Prostate gland (tissue), 2 donors: ENCODE results near the gene FUBP1.
A peak's percentile ranks its signal among the peaks of the same experiment; 100 is the strongest.

ENCODE experiments used
- CTCF ChIP-seq, 4 experiments: fragments of 200-600 bp in 2 of 4; fragments of 450-650 bp in 2 of 4; sonication (generic) in 2 of 4; IDR thresholded peaks; 1 replicate in 3 of 4; 2 replicates in 1 of 4; pipeline ENCODE4 v1.5.1; 2016 to 2019; ENCODE audit warnings: antibody characterized with exemption in 4 of 4, mild to moderate bottlenecking in 2 of 4, moderate library complexity in 2 of 4
- POLR2A ChIP-seq: fragments of 450-650 bp; IDR thresholded peaks from one replicate; pipeline ENCODE4 v1.6.1; 2016; ENCODE audit warnings: antibody characterized with exemption, mild to moderate bottlenecking
- POLR2AphosphoS5 ChIP-seq: sonication (generic); formaldehyde crosslinking; IDR thresholded peaks from one replicate; pipeline ENCODE4 v1.6.1; 2017; ENCODE audit warnings: antibody characterized with exemption

- TF ChIP-seq CTCF (IDR thresholded peaks at IDR 0.05) (peak in 3 of 4 experiments; percentile 38 to 67 (median 51)), POLR2A (no peak), POLR2AphosphoS5 (no peak)
Observed at GRCh38 chr1:77900687-77901293, 78.1 kb downstream of the FUBP1 start.
